HS-5 (cell line): ENCODE results near the gene SLC5A6.

Experiments
- DNase-seq: peaks from one replicate; pipeline ENCODE4 v3.0.0-alpha.2; 2012; ENCODE audit warnings: low read depth

SLC5A6 gene

DNA sequence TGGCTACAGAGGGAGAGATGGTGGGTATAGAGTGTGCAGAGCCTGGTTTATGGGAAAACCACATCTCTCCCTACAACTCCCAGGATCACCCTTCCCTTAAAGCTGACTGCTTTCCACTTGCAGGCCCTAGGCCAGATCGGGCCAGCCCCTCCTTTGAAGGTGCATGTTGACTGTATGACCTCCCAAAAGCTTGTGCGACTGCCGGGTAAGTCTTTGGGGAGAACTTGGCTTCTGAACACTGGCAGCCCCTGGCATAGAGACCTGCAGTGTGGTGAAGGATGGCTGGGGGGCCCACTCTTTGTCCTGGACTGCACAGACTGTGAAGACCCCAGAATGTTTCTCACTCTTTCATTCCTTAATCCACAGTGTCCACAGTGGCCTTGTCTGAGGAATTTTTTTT, 24.6 kb upstream of the SLC5A6 start:
- DNase-seq = no peak

DNA sequence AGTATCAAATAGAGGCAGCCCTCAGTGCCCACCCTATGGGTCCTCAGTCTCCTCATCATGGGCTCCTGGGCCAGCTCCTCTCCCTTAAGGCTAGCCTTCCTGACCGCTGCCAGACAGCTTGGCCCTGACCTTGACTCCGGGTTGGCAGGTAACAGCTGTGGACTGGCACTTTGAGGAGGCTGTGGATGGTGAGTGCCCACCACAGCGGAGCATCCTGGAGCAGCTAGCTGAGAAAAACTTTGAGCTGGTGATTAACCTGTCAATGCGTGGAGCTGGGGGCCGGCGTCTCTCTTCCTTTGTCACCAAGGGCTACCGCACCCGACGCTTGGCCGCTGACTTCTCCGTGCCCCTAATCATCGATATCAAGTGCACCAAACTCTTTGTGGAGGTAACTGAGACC, 24.1 kb upstream of the SLC5A6 start:
- no peak for DNase-seq

DNA sequence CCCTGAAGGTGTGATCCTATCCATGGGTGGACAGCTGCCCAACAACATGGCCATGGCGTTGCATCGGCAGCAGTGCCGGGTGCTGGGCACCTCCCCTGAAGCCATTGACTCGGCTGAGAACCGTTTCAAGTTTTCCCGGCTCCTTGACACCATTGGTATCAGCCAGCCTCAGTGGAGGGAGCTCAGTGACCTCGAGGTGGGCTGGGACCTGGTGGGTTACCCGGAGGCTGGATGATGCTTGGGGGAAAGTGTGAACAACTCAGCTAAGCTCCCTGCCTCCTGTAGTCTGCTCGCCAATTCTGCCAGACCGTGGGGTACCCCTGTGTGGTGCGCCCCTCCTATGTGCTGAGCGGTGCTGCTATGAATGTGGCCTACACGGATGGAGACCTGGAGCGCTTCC, 21.3 kb upstream of the SLC5A6 start:
- no peak for DNase-seq

DNA sequence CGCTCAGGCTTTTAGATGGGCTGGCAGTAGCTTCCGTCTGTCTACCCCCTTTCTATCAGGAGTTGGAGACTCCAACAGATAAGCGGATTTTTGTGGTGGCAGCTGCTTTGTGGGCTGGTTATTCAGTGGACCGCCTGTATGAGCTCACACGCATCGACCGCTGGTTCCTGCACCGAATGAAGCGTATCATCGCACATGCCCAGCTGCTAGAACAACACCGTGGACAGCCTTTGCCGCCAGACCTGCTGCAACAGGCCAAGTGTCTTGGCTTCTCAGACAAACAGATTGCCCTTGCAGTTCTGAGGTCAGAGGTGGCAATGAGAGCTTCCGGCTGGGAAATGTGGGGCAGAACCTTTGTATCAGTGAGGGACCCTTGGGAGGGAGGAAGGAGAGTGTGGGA, 19.9 kb upstream of the SLC5A6 start:
- DNase-seq = no peak

DNA sequence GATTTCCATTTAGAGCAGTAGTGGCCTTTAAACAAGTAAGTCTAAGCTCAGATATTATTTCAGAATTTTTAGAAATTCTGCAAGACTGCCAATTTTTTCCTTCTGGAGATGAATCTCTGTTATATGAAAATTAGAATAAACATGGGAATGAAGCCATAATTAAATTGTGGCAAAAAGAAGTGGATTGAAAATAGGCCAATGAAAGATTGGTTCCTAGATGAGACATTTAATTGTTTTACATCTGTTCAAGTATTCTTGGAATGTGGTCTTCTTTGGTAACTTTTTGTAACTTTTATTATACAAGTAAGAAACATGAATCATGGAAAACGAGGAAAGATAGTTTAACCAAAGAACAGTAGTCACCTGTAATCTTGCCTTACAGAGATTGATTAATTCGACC, 15.4 kb upstream of the SLC5A6 start:
- no peak for DNase-seq

DNA sequence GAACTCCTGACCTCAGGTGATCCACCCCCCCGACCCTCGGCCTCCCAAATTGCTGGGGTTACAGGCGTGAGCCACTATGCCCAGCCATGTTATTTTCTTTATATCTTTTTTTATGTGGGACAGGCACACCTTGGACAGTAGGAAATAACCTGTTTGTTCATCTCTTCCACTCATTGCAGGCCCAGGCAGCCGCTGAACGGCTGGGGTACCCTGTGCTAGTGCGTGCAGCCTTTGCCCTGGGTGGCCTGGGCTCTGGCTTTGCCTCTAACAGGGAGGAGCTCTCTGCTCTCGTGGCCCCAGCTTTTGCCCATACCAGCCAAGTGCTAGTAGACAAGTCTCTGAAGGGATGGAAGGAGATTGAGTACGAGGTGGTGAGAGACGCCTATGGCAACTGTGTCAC, 13.5 kb upstream of the SLC5A6 start:
- DNase-seq = no peak

DNA sequence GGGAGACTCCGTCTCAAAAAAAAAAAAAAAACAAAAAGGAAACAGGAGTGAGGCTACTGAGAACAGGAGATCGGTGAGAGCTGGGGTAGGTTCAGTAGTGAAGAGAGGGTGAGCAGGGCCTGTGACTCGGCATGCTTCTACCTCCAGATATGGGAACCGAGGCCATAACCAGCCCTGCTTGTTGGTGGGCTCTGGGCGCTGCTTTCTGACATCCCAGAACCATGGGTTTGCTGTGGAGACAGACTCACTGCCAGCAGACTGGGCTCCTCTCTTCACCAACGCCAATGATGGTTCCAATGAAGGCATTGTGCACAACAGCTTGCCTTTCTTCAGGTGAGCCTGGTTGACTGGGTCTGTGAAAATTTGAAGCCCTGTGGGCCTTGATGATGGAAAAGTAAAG, 11.3 kb upstream of the SLC5A6 start:
- DNase-seq = no peak

DNA sequence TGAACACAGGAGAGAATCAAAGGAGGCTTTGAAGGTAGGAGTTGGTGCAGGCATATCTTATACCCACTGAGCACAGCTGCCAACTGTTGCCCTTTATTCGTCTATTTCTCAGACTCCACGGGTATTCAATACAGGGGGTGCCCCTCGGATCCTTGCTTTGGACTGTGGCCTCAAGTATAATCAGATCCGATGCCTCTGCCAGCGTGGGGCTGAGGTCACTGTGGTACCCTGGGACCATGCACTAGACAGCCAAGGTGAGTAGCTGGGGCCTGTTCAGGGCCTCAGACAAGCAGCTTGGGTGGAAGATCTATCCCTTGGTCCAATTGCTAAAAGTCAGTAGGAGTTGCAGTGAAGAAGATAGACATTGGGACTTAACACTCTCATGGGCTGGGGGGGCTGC, 10.3 kb upstream of the SLC5A6 start:
- no peak for DNase-seq

DNA sequence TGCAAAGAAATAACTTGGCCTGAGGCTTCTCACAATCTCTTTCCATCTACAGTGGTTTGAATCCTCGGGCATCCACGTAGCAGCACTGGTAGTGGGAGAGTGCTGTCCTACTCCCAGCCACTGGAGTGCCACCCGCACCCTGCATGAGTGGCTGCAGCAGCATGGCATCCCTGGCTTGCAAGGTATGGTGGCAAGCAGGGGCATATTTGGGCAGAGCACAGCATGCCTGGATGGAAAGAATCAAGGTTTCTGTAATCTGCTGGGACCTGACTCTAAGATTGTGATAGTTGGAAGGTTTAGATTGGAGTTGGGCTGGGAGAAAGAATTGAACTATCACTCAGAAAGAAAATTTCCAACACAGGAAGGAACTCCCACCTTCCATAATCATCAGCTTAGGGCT, 9.1 kb upstream of the SLC5A6 start:
- no peak for DNase-seq

DNA sequence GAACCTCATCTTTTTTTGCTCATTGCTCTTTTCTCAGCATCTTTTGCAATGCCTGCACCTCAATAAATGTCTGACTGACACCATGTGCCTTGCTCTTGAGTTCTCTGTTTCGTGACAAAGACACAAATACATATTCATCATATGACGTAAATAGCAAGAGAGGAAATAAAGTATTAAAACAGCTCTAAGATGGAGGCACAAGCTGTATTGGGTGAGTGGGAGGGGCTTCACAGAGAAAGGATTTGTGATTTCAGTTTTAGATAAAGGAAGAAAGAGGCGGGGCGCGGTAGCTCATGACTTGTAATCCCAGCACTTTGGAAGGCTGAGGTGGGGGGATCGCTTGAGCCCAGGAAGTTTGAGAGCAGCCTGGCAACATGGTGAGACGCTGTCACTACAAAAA, 8.0 kb upstream of the SLC5A6 start:
- no peak for DNase-seq

DNA sequence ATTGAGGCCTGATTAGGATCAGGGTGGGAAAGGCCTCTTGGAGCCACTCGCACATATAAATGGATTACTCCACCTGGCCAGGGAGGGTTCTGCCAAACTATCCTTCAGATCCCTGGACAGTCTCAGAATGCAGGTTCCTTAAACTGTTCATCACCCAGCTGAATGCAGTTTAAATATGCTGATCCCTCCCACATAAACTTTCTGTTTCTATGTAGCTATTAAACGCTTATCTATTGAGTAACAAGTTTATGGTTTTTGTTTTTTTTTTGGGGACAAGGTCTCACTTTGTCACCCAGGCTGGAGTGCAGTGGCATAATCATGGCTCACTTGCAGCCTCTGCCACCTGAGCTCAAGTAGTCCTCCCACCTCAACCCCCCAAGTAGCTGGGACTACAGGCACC, 7.0 kb upstream of the SLC5A6 start:
- no peak for DNase-seq

DNA sequence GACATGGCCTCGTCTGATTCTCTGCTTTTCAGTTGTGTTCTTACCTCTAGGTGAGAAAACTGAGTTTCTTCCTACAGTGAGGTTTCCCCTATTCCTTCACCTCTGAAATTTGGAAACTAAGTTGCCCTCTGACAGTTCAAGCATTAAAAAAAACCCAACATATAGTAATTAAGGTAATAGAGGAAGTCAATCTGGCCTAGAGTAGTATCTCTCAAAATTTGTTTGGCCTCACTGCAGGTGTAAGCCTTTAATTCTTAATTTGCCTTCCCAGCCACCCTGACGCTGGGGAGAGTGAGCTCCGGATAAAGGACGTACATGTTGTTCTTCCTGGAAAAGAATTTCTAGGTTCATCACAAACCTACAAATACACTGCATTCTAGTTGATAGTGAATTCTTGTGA, 6.5 kb upstream of the SLC5A6 start:
- no peak for DNase-seq

DNA sequence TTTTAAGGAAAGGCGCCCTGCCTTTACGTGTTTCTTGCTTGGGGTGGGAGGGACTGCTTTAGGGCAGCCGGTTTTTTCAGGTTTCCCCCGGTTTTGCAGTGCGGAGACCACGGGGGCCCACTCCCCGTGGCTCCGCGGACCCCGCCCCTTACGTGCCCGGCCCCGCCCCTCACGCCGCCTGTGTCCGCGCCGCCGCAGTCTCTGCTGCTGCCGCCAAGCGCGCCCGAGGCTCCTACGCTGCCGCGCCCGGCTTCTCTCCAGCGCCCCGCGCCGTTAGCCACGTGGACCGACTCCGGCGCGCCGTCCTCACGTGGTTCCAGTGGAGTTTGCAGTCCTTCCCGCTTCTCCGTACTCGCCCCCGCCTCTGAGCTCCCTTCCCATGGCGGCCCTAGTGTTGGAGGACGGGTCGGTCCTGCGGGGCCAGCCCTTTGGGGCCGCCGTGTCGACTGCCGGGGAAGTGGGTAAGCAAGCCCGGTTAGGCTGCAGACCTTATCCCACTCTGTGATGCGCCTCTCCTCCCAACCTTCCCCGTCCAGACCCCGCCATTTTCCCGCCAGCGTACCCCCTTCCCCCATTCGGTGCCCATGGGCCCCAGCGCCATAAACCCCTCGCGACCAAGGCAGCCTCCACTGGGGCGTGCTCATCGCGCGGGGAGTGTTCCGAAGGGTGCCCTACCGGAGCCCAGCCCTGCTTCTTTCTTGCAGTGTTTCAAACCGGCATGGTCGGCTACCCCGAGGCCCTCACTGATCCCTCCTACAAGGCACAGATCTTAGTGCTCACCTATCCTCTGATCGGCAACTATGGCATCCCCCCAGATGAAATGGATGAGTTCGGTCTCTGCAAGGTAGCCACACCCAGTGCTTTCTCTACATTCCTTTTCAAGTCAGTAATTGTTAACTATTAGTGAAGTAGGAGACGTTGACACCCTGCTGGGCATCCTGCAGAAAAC, 5.4 kb upstream of the SLC5A6 start, which contains the start of gene CAD:
Gene CAD (plus strand): TSS at position 197 of the 949 bp plus-strand sequence. CDS start 183 bp downstream, at position 380.
- DNase-seq = no peak

DNA sequence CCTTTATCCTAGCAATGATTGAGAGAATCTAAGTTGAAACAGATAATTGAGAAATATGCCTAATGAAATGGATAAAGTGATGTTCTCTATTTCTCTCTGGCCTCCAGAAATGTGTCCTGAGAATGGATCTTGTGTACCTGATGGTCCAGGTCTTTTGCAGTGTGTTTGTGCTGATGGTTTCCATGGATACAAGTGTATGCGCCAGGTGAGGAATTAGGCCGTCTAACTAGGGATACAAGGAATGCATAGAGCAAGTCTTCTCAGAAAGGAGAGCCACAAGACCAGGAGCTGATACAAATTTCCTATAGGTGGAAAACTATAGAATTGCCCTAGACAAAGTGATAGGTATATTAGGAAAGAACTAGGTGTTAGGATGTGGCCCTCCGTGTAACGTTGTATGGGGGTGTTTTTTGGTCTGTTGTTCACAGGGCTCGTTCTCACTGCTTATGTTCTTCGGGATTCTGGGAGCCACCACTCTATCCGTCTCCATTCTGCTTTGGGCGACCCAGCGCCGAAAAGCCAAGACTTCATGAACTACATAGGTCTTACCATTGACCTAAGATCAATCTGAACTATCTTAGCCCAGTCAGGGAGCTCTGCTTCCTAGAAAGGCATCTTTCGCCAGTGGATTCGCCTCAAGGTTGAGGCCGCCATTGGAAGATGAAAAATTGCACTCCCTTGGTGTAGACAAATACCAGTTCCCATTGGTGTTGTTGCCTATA, 4.5 kb upstream of the SLC5A6 start:
- DNase-seq = no peak

DNA sequence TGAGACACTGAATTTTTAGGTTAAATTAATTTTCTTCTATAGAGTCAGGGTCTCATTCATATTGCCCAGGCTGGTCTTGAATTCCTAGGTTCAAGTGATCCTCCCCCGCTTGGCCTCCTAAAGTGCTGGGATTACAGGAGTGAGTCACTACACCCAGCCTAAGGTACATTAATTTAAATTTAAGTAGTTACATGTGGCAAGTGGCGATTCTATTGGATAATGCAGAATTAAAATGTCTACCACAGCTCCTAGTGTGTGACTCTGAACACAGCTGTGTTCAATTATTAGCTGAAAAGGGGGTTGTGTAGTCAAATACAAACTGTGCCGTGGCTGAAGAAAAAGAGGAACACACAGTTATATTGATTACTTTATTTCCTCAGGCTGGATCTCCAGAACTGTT, 2.9 kb upstream of the SLC5A6 start:
- no peak for DNase-seq

DNA sequence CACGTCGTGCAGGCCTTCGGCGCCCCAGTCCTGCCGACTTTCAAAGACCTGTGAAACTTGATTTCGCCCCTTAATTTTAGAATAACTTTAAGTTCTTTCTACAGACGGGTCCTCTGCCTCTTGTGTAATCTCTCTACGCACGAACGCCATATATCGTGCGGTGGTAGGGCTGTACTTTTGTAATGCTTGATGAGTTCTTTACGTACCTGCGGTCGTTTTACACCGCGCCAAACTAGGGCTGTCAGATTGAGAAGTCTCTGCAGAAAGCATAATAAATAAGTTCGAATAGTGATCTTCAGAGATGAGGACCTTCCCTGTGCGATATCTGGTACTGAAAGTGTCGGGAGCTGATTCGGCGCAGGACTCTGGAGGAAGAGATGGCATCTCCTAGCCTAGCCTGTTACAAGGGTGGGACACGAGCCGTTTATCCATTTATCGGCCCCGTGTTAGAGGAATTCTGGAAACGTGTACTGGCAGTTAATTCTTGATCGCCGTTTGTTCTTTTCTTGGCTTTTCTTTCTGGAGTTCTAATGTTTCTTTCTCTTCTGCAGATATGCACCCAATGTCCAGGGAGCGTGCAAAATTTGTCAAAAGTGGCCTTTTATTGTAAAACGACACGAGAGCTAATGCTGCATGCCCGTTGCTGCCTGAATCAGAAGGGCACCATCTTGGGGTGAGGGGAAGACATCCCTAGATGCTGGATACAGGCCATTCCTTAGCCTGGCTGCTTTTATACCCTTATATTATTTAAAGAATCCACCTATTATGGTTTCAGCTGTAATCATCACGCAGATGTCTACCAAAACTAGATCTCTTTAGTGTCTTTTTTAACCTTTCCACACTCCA, 781 bp upstream of the SLC5A6 start:
- DNase-seq = no peak

DNA sequence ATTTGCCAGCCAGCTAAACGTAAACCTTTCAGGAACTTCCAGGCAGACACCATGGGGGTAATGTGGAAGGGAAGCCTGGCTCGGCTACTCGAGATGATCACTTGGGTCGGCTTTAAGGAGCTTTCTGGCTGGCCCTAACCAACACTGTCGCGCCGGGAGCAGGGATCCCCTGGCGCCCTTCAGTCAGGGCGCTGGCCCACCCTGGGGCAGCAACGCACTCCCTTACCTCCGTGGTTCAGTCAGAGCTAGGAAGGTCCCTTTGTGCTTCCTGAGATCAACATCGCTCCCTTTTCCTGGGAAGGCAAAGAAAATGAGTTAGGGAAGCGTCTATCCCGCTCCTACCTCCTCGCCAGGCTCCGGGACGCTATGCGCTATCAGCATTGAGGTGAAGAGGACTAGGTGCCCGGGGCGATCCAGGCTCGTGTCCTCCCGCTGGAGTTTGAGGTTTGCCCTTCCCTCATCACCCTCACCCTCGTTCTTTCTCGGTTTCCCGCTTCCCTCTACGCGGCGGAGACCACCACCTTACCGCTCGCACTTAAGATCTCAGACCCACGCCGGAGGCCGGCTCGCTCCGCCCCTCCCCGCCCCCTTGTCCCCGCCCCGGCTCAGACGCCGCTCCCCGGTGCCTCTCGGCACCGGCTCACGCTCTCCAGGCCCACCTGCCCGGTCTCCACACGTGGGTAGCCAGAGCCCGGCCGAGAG, 676 bp downstream of the SLC5A6 start:
- DNase-seq = no peak

DNA sequence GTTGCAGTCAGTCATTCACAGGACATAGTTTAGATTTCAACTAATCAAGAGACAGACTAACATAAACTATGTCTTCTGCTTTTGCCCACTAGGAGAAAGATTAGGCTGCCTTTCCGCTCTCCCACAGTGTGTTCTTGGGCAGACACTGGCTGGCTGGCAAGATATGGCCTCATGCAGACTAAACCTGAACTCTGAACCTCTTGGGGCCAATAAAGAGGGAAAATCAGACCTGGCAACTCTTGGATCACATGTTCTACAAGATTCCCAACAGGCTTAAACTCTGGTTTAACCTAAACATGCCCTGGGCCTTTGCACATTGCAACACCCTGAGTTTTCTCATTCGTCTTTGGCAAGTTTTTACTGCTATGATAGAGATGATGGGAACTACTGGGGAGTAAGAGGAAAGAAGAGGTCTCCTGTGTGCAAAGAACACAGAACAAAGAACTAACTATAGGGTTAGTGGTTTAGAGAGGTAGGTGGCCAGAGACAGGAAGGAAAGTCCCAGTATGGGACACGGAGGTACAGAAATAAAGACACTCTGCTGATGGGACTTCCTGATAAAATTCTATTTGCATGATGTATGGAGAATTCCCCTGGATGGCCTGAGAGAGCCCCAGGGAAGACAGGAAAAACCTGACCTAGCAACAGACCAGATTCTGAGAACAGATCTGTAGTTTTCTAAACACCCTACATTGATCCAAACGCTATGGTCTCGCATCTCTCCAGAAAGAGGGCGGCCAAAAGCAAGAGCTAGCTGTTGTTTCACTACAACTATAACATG, 2.3 kb downstream of the SLC5A6 start:
- DNase-seq = no peak

DNA sequence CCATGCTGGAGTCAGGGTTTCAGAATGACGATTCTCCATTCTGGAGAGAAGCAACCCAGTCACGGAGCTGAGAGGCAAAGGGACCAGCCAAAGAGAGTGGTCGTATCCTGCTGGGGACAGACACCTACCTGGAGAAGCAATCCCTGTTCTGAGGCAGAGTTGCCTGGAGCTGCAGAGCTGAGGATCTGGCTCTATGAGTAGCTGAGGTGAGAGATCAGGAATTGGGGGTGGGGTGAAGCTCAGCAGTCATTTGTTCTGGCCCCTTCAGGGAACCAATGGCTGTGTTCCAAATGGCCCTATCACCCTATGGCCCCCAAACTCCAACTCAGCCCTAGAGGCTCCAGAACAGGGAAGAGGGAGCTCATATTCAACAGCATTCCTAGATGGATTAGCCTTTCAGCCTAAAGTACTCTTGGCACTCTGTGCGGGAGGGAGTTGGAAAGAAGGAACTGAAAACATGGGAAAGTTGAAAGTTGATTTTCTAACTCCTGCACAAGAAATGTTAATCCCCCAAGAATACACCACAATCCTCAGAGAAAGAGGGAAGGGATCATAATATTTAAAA, 3.5 kb downstream of the SLC5A6 start:
- DNase-seq = no peak

DNA sequence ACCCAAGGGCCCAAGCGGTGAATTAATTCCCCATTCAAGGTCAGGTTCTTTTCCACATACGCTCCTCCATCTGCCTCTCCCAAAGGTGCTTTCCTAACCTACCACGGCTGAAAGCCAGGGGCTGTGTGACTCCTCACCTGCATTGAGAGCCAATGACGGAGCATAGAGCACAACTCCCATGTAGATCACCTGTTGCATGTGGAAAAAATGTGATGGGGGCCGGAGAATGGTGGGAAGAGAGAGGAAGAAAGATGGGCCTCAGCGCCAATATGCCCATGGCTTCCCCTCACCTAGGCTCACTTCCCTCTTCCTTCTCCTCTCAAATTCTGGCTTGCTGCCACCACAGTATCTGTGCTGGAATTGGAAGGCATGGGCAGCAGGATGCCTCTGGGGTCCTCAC, 5.7 kb downstream of the SLC5A6 start:
- DNase-seq = no peak

DNA sequence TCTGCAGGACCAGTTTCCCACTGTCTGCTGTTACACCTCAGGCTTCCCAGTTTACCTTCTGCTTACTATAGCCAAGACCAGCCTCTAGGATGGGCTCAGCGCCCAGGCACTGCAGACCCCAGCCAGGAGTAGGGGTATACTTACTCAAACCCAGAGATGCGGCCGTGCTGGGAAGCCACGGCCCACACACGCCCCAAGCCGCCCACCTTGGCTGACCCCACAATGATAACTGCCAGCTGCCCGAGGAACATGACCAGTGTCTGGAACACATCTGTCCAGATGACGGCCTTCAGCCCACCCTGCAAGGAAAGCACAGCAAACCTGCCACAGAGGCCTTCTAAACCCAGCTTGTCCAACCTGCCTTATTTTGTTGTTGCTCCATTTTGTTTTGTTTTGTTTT, 6.9 kb downstream of the SLC5A6 start:
- DNase-seq = no peak
